ENCODE results near the gene HSD17B3. TPM values are rescaled to one million over a fixed set of nuclear protein-coding genes. Genes with fewer than 3 reads are reported as not detected.

Gene HSD17B3
- total RNA-seq, 1 donor from 2014 or later: not detected

GRCh38 chr9:96203867-96204501 is 98.0 kb downstream of the HSD17B3 start:
- no peaks in the 10 kb centered on the region for H3K36me3 ChIP-seq
- Mint-ChIP-seq H3K9me3 (peaks cover 2% of the 10 kb centered on the region), H3K27me3 (ENCODE audit: insufficient read depth, low read depth) (peaks cover 8% of the 10 kb centered on the region), H3K4me1 (peaks cover 3% of the 10 kb centered on the region), H3K36me3 (no peaks in the 10 kb centered on the region), H3K27ac (no peak overlapping the region), H3K4me3 (no peak overlapping the region)
- H3K27ac ChIP-seq: no peak overlapping the region
- H4K20me1 ChIP-seq (ENCODE audit: low read depth): no peaks in the 10 kb centered on the region
- no peak overlapping the region for H2AFZ ChIP-seq (replicated peaks)
- no peak for DNase-seq (ENCODE audit: low spot score)
- no peak overlapping the region for H3K4me3 ChIP-seq
- no peaks in the 10 kb centered on the region for H3K27me3 ChIP-seq
- no peaks in the 10 kb centered on the region for H3K79me2 ChIP-seq (ENCODE audit: low read depth)
- H3K9me3 ChIP-seq (ENCODE audit: low read depth): no peaks in the 10 kb centered on the region
- TF ChIP-seq CTCF (IDR thresholded peaks at IDR 0.05): no peak
- no peak for TF ChIP-seq EZH2 (IDR thresholded peaks at IDR 0.05)
- no peak for TF ChIP-seq EZH2phosphoT487 (IDR thresholded peaks at IDR 0.05)
- no peaks in the 10 kb centered on the region for H3F3A ChIP-seq (ENCODE audit: low read depth)
- H3K9ac ChIP-seq: no peak overlapping the region
- no peak overlapping the region for H3K4me2 ChIP-seq
- H3K4me1 ChIP-seq: peaks cover 9% of the 10 kb centered on the region

- Histone ChIP-seq H3K4me1 (peaks cover 9% of the 10 kb centered on the region), H4K20me1 (ENCODE audit: low read depth) (no peaks in the 10 kb centered on the region), H3K36me3 (no peaks in the 10 kb centered on the region), H3K4me3 (no peak overlapping the region), H2AFZ (replicated peaks) (no peak overlapping the region), H3K4me2 (no peak overlapping the region), H3K27ac (no peak overlapping the region), H3K79me2 (ENCODE audit: low read depth) (no peaks in the 10 kb centered on the region), H3K9me3 (ENCODE audit: low read depth) (no peaks in the 10 kb centered on the region), H3K27me3 (no peaks in the 10 kb centered on the region), H3F3A (ENCODE audit: low read depth) (no peaks in the 10 kb centered on the region), H3K9ac (no peak overlapping the region)
- Mint-ChIP-seq H3K4me3 (no peak overlapping the region), H3K4me1 (peaks cover 3% of the 10 kb centered on the region), H3K9me3 (peaks cover 2% of the 10 kb centered on the region), H3K36me3 (no peaks in the 10 kb centered on the region), H3K27me3 (ENCODE audit: insufficient read depth, low read depth) (peaks cover 8% of the 10 kb centered on the region), H3K27ac (no peak overlapping the region)
- DNase-seq (ENCODE audit: low spot score): no peak
- TF ChIP-seq EZH2 (IDR thresholded peaks at IDR 0.05) (no peak), EZH2phosphoT487 (IDR thresholded peaks at IDR 0.05) (no peak), CTCF (IDR thresholded peaks at IDR 0.05) (no peak)
Observed at GRCh38 chr9:96202971-96203780, 98.8 kb downstream of the HSD17B3 start.

- Histone ChIP-seq H3K4me3 (no peak overlapping the region), H3F3A (ENCODE audit: low read depth) (no peaks in the 10 kb centered on the region), H3K79me2 (ENCODE audit: low read depth) (no peaks in the 10 kb centered on the region), H3K4me1 (peaks cover 9% of the 10 kb centered on the region), H3K9ac (no peak overlapping the region), H3K9me3 (ENCODE audit: low read depth) (no peaks in the 10 kb centered on the region), H3K36me3 (no peaks in the 10 kb centered on the region), H3K27ac (no peak overlapping the region), H2AFZ (replicated peaks) (peak overlapping the region; percentile 69), H3K27me3 (no peaks in the 10 kb centered on the region), H3K4me2 (peak overlapping the region; percentile 18), H4K20me1 (ENCODE audit: low read depth) (no peaks in the 10 kb centered on the region)
- peaks cover 5% of the 10 kb centered on the region for H3K4me1 Mint-ChIP-seq
- H3K4me3 Mint-ChIP-seq: no peak overlapping the region
- no peaks in the 10 kb centered on the region for H3K36me3 Mint-ChIP-seq
- peaks cover 10% of the 10 kb centered on the region for H3K27me3 Mint-ChIP-seq (ENCODE audit: insufficient read depth, low read depth)
- TF ChIP-seq CTCF (IDR thresholded peaks at IDR 0.05) (no peak), EZH2 (IDR thresholded peaks at IDR 0.05) (no peak), EZH2phosphoT487 (IDR thresholded peaks at IDR 0.05) (no peak)
- DNase-seq (ENCODE audit: low spot score): no peak
- peaks cover 2% of the 10 kb centered on the region for H3K9me3 Mint-ChIP-seq
- peak overlapping the region; percentile 79 for H3K27ac Mint-ChIP-seq
Observed at GRCh38 chr9:96201140-96201539, 100.8 kb downstream of the HSD17B3 start.
